T-helper 2 cell treated with Interferon-gamma antibody and Interleukin-4, amounts not matched to agents 5 μg/mL and 100 μg/mL, for 36 hours (primary cell): ENCODE measurements around the gene GTF3C6.
"Not testable (repeated sequence)": the region's sequence is repeated elsewhere in the genome, so short reads cannot be mapped to it uniquely, and the experiment has no call there.

Experiments
- DNase-seq: peaks from one replicate; pipeline ENCODE4 v3.0.0; 2021; ENCODE audit warnings: low spot score
- H3K27ac Mint-ChIP-seq: one replicate; pipeline ENCODE4 v1.8.0; 2021; ENCODE audit warnings: mild to moderate bottlenecking, mixed read lengths
- H3K27me3 Mint-ChIP-seq: one replicate; pipeline ENCODE4 v1.8.0; 2021; ENCODE audit warnings: low read depth, mixed read lengths
- H3K36me3 Mint-ChIP-seq: one replicate; pipeline ENCODE4 v1.8.0; 2021; ENCODE audit warnings: low read depth, mixed read lengths
- H3K4me1 Mint-ChIP-seq: one replicate; pipeline ENCODE4 v1.8.0; 2021; ENCODE audit warnings: low read depth, mixed read lengths
- H3K4me3 Mint-ChIP-seq: one replicate; pipeline ENCODE4 v1.8.0; 2022; ENCODE audit warnings: mild to moderate bottlenecking, moderate library complexity, mixed read lengths
- H3K9me3 Mint-ChIP-seq: one replicate; pipeline ENCODE4 v1.8.0; 2021; ENCODE audit warnings: mixed read lengths

GTF3C6 gene

GRCh38 chr6:111002350-111002749 is 43.8 kb downstream of the GTF3C6 start:
- Mint-ChIP-seq H3K36me3 (peaks cover 43% of the 10 kb centered on the region), H3K4me1 (peaks cover 3% of the 10 kb centered on the region), H3K27me3 (no peaks in the 10 kb centered on the region), H3K4me3 (no peak overlapping the region), H3K9me3 (no peaks in the 10 kb centered on the region), H3K27ac (no peak overlapping the region)
- no peak for DNase-seq

- H3K4me3 Mint-ChIP-seq, result no peak overlapping the region
- DNase-seq, result no peak
- H3K4me1 Mint-ChIP-seq, result peaks cover 4% of the 10 kb centered on the region
- no peak overlapping the region for H3K27ac Mint-ChIP-seq
- H3K9me3 Mint-ChIP-seq, result no peaks in the 10 kb centered on the region
- H3K27me3 Mint-ChIP-seq, result no peaks in the 10 kb centered on the region
- peaks cover 34% of the 10 kb centered on the region for H3K36me3 Mint-ChIP-seq
Measured at GRCh38 chr6:111011360-111012142, 53.0 kb downstream of the GTF3C6 start.

DNA sequence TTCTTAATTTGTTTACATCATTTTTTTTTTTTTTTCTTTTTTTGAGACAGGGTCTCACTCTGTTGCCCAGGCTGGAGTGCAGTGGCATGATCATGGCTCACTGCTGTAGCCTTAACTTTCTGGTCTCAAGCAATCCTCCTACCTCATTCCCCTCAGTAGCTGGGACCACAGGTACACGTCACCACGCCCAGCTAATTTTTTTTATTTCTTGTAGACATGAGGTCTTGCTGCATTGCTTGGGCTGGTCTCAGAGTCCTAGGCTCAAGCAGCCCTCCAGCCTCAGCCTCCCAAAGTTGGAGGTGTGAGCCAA is 53.6 kb downstream of the GTF3C6 start:
- peaks cover 4% of the 10 kb centered on the region for H3K4me1 Mint-ChIP-seq
- no peaks in the 10 kb centered on the region for H3K9me3 Mint-ChIP-seq
- DNase-seq, result no peak
- no peak overlapping the region for H3K27ac Mint-ChIP-seq
- H3K27me3 Mint-ChIP-seq, result no peaks in the 10 kb centered on the region
- no peak overlapping the region for H3K4me3 Mint-ChIP-seq
- H3K36me3 Mint-ChIP-seq, result peaks cover 38% of the 10 kb centered on the region

DNA sequence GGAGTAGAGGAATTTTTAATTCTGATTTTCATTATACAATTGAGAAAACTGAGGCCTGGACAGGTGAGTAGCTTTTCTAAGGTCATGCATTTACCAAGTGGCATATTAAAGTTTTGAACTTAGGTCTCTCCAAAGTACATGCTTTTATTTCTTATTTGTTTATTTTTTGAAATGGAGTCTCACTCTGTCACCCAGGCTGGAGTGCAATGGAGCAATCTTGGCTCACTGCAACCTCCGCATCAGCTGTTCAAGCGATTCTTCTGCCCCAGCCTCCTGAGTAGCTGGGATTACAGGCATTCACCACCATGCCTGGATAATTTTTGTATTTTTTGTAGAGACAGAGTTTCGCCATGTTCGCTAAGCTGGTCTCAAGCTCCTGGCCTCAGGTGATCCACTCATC is 54.0 kb downstream of the GTF3C6 start:
- not testable (repeated sequence) for DNase-seq, H3K4me3 Mint-ChIP-seq, H3K4me1 Mint-ChIP-seq, H3K27ac Mint-ChIP-seq, H3K27me3 Mint-ChIP-seq, H3K9me3 Mint-ChIP-seq
- peaks cover 38% of the 10 kb centered on the region for H3K36me3 Mint-ChIP-seq

GRCh38 chr6:111013144-111013915 is 54.8 kb downstream of the GTF3C6 start:
- no peaks in the 10 kb centered on the region for H3K9me3 Mint-ChIP-seq
- peaks cover 4% of the 10 kb centered on the region for H3K4me1 Mint-ChIP-seq
- peaks cover 42% of the 10 kb centered on the region for H3K36me3 Mint-ChIP-seq

GRCh38 chr6:111015389-111016124 is 57.1 kb downstream of the GTF3C6 start:
- peaks cover 4% of the 10 kb centered on the region for H3K4me1 Mint-ChIP-seq
- DNase-seq, result no peak
- H3K4me3 Mint-ChIP-seq, result no peak overlapping the region
- peaks cover 37% of the 10 kb centered on the region for H3K36me3 Mint-ChIP-seq
- no peaks in the 10 kb centered on the region for H3K9me3 Mint-ChIP-seq
- H3K27me3 Mint-ChIP-seq, result no peaks in the 10 kb centered on the region
- no peak overlapping the region for H3K27ac Mint-ChIP-seq

More at GRCh38 chr6:111013144-111013915, 54.8 kb downstream of the GTF3C6 start:
- H3K27ac Mint-ChIP-seq, result no peak overlapping the region
- H3K4me3 Mint-ChIP-seq, result no peak overlapping the region
- no peak for DNase-seq
- no peaks in the 10 kb centered on the region for H3K27me3 Mint-ChIP-seq

DNA sequence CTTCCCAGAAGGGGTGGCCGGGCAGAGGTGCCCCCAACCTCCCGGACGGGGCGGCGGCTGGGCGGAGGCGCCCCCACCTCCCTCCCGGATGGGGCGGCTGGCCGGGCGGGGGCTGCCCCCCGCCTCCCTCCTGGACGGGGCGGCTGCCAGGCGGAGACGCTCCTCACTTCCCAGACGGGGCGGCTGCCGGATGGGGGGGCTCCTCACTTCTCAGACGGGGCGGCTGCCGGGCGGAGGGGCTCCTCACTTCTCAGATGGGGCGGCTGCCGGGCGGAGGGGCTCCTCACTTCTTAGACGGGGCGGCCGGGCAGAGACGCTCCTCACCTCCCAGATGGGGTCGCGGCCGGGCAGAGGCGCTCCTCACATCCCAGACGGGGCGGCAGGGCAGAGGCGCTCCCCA is 58.7 kb downstream of the GTF3C6 start:
- peaks cover 30% of the 10 kb centered on the region for H3K36me3 Mint-ChIP-seq
- not testable (repeated sequence) for DNase-seq, H3K4me3 Mint-ChIP-seq, H3K27ac Mint-ChIP-seq, H3K9me3 Mint-ChIP-seq, H3K27me3 Mint-ChIP-seq, H3K4me1 Mint-ChIP-seq
